ENCODE measurements around the gene YAE1.

- TF ChIP-seq POLR2A (IDR thresholded peaks at IDR 0.05), result no peak
- TF ChIP-seq, protein P1, sequence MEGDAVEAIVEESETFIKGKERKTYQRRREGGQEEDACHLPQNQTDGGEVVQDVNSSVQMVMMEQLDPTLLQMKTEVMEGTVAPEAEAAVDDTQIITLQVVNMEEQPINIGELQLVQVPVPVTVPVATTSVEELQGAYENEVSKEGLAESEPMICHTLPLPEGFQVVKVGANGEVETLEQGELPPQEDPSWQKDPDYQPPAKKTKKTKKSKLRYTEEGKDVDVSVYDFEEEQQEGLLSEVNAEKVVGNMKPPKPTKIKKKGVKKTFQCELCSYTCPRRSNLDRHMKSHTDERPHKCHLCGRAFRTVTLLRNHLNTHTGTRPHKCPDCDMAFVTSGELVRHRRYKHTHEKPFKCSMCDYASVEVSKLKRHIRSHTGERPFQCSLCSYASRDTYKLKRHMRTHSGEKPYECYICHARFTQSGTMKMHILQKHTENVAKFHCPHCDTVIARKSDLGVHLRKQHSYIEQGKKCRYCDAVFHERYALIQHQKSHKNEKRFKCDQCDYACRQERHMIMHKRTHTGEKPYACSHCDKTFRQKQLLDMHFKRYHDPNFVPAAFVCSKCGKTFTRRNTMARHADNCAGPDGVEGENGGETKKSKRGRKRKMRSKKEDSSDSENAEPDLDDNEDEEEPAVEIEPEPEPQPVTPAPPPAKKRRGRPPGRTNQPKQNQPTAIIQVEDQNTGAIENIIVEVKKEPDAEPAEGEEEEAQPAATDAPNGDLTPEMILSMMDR (IDR thresholded peaks at IDR 0.05), result no peak
Measured at GRCh38 chr7:39617005-39617404, 50.8 kb downstream of the YAE1 start.
